Activated CD4-positive, alpha-beta T cell treated with anti-CD3 and anti-CD28 coated beads, Interleukin-2, amount 50 U/mL, for 16 hours (primary cell): Measurements from ENCODE around the gene UPB1.

Experiments used
- DNase-seq: peaks from one replicate; pipeline ENCODE4 v3.0.0-alpha.2; 2020

The UPB1 gene

DNA sequence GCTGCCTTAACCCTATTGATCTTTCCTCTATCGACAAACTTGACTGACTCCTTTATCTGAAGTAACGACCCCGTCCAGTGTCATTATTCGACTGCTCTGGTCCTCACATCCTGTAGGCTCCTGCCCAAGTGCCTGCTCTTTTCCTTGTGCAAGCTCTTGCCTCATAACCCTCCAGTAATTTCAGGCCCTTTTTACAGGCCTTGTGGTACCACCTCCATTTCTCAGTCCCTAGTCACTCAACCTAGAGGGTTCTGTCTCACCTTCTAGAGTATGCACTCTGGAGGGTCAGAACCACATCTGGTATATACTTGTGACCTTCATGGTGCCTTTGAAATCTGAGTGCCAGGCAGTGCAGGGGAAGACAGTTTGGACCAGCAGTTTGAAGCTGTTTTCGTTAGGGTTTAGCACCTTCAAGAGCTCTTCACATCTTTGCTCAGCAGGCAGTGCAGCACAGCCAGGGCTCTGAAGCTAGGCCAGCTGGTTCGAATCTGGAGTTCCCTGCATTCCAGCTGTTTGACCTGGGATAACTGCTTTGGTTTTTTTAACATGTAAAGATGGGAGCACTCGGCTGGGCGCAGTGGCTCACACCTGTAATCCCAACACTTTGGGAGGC, 71.9 kb downstream of the UPB1 start:
- no peak for DNase-seq

DNA sequence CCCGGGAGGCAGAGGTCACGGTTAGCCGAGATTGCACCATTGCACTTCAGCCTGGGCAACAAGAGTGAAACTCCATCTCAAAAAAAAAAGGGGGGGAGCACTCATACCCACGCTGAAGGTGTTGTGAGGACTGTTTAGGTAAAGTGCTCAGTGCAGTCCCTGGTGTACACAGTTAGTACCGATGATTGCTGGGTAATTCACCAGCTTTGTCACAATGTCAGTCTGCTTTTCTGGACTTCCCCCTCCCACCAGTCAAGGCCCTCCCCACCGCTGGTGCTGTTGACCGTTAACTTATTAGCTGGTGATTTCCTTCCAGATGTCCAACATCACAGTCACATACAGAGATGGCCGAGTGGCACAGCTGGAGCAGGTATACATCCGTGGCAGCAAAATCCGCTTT, 72.5 kb downstream of the UPB1 start:
- DNase-seq = no peak

DNA sequence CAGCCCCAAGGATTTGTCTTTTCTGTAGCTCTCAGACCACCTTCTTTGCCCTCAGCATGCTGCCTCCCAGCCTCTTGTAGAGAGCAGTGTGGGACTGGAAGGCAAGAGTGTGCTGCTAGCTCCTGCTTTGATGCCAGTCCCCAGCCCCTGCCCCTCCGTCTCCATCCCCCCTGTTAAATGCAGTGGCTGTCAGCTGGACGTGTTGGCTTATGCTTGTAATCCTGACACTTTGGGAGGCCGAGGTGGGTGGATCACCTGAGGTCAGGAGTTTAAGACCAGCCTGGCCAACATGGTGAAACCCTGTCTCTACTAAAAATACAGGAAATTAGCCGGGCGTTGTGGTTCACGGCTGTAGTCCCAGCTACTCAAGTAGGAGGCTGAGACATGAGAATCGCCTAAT, 76.1 kb downstream of the UPB1 start:
- no peak for DNase-seq

DNA sequence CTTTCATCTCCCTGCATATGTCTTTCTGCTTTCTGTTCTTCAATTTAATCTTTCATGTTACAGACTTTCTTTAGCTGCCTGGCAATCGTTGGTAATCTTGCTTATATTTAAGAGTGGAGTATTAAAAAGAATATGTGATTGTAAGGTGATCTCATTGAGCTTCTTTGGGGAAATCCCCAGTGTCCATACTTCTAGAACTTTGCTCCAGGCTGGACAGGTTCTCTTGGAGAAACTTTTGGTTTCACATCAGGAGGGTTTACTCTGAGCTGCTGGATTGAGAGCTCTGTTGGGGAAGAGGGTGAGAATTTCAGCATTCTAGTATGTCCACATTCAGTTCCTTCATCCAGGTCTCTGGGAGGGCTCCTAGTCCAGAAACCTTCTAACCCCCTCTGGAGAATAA, 81.6 kb downstream of the UPB1 start:
- DNase-seq = no peak
